IMR-90 (cell line): ENCODE measurements around the gene LCK. TPM values are rescaled to one million over a fixed set of nuclear protein-coding genes. Genes with fewer than 3 reads are reported as not detected.

Source experiments
- ATAC-seq: fragments of 200-7000 bp; cut with Tn5 transposase; 2 replicates; pipeline ENCODE4 v1.9.1; 2020; ENCODE audit warnings: low read depth, mild to moderate bottlenecking, moderate library complexity
- BruUV-seq: library from RNA; stranded (reverse); fragments of 400-500 nt; replicated peaks from 2 replicates; lab custom pipeline; 2021; lab: Mats Ljungman, UMichigan
- CTCF ChIA-PET: fragments of 300-600 bp; formaldehyde crosslinking; extraction: SDS; loops from one replicate; lab custom pipeline; 2021; ENCODE audit warnings: antibody characterized with exemption; lab: Yijun Ruan, JAX
- POLR2A ChIA-PET: fragments of 300-600 bp; sonication (Branson Sonifier 250); formaldehyde crosslinking; loops from one replicate; lab custom pipeline; 2022; ENCODE audit warnings: antibody characterized with exemption; ENCODE audit not compliant: unreplicated experiment; lab: Charles Lee
- DNase-seq: peaks from one replicate; pipeline ENCODE4 v3.0.0; 2013
- H2AFZ ChIP-seq: replicated peaks from 2 replicates; pipeline ENCODE3; 2013; ENCODE audit warnings: low read length, mild to moderate bottlenecking; ENCODE audit not compliant: poor library complexity
- H2AK5ac ChIP-seq: 2 replicates; pipeline ENCODE4 v1.6.1; 2013; ENCODE audit warnings: low read depth, low read length, inconsistent platforms
- H2AK9ac ChIP-seq: replicated peaks from 2 replicates; pipeline ENCODE3; 2013; ENCODE audit warnings: mild to moderate bottlenecking, low read depth, low read length, moderate library complexity; ENCODE audit not compliant: poor library complexity
- H2BK120ac ChIP-seq: 2 replicates; pipeline ENCODE4 v1.6.1; 2013; ENCODE audit warnings: low read depth, low read length, inconsistent platforms
- H2BK15ac ChIP-seq: 3 replicates; pipeline ENCODE4 v1.6.1; 2013; ENCODE audit warnings: low read depth, low read length, inconsistent platforms
- H2BK20ac ChIP-seq: 2 replicates; pipeline ENCODE4 v1.6.1; 2013; ENCODE audit warnings: low read depth, mild to moderate bottlenecking, inconsistent platforms, low read length, moderate library complexity
- H2BK5ac ChIP-seq: 2 replicates; pipeline ENCODE4 v1.6.1; 2013; ENCODE audit warnings: mild to moderate bottlenecking, low read depth, low read length, inconsistent platforms; ENCODE audit not compliant: poor library complexity, severe bottlenecking
- H3K14ac ChIP-seq: replicated peaks from 2 replicates; pipeline ENCODE4 v1.6.1; 2013; ENCODE audit warnings: low read depth, low read length, inconsistent platforms
- H3K18ac ChIP-seq: 2 replicates; pipeline ENCODE4 v1.6.1; 2013; ENCODE audit warnings: low read depth, low read length, control low read depth
- H3K23ac ChIP-seq: 2 replicates; pipeline ENCODE4 v1.6.1; 2013; ENCODE audit warnings: low read depth, low read length, inconsistent platforms
- H3K27ac ChIP-seq: 2 replicates; pipeline ENCODE4 v1.5.1; 2013; ENCODE audit warnings: mild to moderate bottlenecking, control low read depth, low read length; ENCODE audit not compliant: insufficient read depth
- H3K27me3 ChIP-seq: 2 replicates; pipeline ENCODE4 v1.6.1; 2013; ENCODE audit warnings: low read length; ENCODE audit not compliant: control insufficient read depth, insufficient read depth
- H3K36me3 ChIP-seq: 2 replicates; pipeline ENCODE4 v1.6.1; 2013; ENCODE audit warnings: low read length, mixed read lengths; ENCODE audit not compliant: control insufficient read depth, insufficient read depth
- H3K4ac ChIP-seq: 2 replicates; pipeline ENCODE4 v1.6.1; 2013; ENCODE audit warnings: low read depth, low read length, inconsistent platforms
- H3K4me1 ChIP-seq: 2 replicates; pipeline ENCODE4 v1.6.1; 2013; ENCODE audit warnings: low read length, mixed read lengths; ENCODE audit not compliant: control insufficient read depth, insufficient read depth
- H3K4me2 ChIP-seq: 2 replicates; pipeline ENCODE4 v1.6.1; 2013; ENCODE audit warnings: low read depth, mild to moderate bottlenecking, control low read depth, low read length, moderate library complexity
- H3K4me3 ChIP-seq: 2 replicates; pipeline ENCODE4 v1.5.1; 2013; ENCODE audit warnings: low read depth, mild to moderate bottlenecking, control low read depth, low read length, moderate library complexity; ENCODE audit not compliant: insufficient read depth
- H3K56ac ChIP-seq: 2 replicates; pipeline ENCODE4 v1.6.1; 2013; ENCODE audit warnings: low read length, inconsistent platforms; ENCODE audit not compliant: insufficient read depth; ENCODE audit errors: extremely low read depth
- H3K79me1 ChIP-seq, 2 experiments: 2 replicates each; pipeline ENCODE4 v1.6.1; 2013; ENCODE audit warnings: low read length in 2 of 2, inconsistent platforms in 1 of 2, low read depth in 1 of 2
- H3K9ac ChIP-seq: 2 replicates; pipeline ENCODE4 v1.6.1; 2013; ENCODE audit warnings: low read depth, low read length, control low read depth
- H3K9me1 ChIP-seq: 2 replicates; pipeline ENCODE4 v1.6.1; 2013; ENCODE audit warnings: low read length, inconsistent platforms; ENCODE audit not compliant: insufficient read depth
- H3K9me3 ChIP-seq: 2 replicates; pipeline ENCODE4 v1.6.1; 2013; ENCODE audit warnings: low read length; ENCODE audit not compliant: control insufficient read depth, insufficient read depth
- H4K20me1 ChIP-seq: 2 replicates; pipeline ENCODE4 v1.6.1; 2013; ENCODE audit warnings: low read length, inconsistent platforms; ENCODE audit not compliant: insufficient read depth
- H4K5ac ChIP-seq: 2 replicates; pipeline ENCODE4 v1.6.1; 2013; ENCODE audit warnings: mild to moderate bottlenecking, low read depth, low read length, control low read depth
- H4K8ac ChIP-seq, 2 experiments: 2 replicates each; pipeline ENCODE4 v1.6.1; 2013; ENCODE audit warnings: low read depth in 2 of 2, low read length in 2 of 2, control low read depth in 1 of 2, inconsistent platforms in 1 of 2
- H4K91ac ChIP-seq: 2 replicates; pipeline ENCODE4 v1.6.1; 2013; ENCODE audit warnings: low read depth, low read length, inconsistent platforms; ENCODE audit not compliant: insufficient read depth
- CEBPB ChIP-seq: IDR thresholded peaks from 2 replicates; pipeline ENCODE4 v1.6.1; 2012; ENCODE audit warnings: low read depth, low read length, improper control_type of control experiment
- MXI1 ChIP-seq: IDR thresholded peaks from 2 replicates; pipeline ENCODE4 v1.6.1; 2012; ENCODE audit warnings: low read depth, mild to moderate bottlenecking, low read length, moderate library complexity, borderline replicate concordance
- POLR2A ChIP-seq: IDR thresholded peaks from 2 replicates; pipeline ENCODE4 v1.6.1; 2012; ENCODE audit warnings: mild to moderate bottlenecking, low read depth, low read length
- RCOR1 ChIP-seq: IDR thresholded peaks from 2 replicates; pipeline ENCODE4 v1.6.1; 2012; ENCODE audit warnings: mild to moderate bottlenecking, low read length, improper control_type of control experiment; ENCODE audit not compliant: insufficient replicate concordance
- WGBS, 2 experiments: methylation state at CpG; one replicate each; pipeline versions ENCODE4 v1.1.5 to v1.1.7; 2013; ENCODE audit warnings: missing lambda C conversion rate in 2 of 2; ENCODE audit not compliant: insufficient read length in 1 of 2; ENCODE audit errors: extremely low coverage in 2 of 2; 5-methylcytosine and 5-hydroxymethylcytosine counted together
- dilution Hi-C: fragments of 300-500 bp; cut with HindIII; formaldehyde crosslinking; loops from one replicate; pipeline ENCODE4 v1.14.3; 2018; ENCODE audit warnings: low sequenced_read_pairs; ENCODE audit not compliant: unreplicated experiment
- in situ Hi-C: fragments of 300-500 bp; cut with MboI; formaldehyde crosslinking; loops from 3 replicates; pipeline ENCODE4 v1.14.3; 2019; ENCODE audit warnings: low sequenced_read_pairs, inconsistent platforms, mixed read lengths
- intact Hi-C: fragments of 100-400 bp; cut with micrococcal nuclease; formaldehyde crosslinking; loops from 2 replicates; pipeline ENCODE4 v1.10.0; 2022
- polyA plus RNA-seq, 3 experiments: library from polyadenylated mRNA; depleted of rRNA; stranded (reverse); fragments of >200 nt; gene quantifications; 2 replicates each; pipeline ENCODE4 v1.2.3, GENCODE V29; 2012; ENCODE audit warnings: low replicate concordance in 1 of 3
- total RNA-seq: library from RNA; depleted of rRNA; stranded (reverse); fragments of >200 nt; gene quantifications from 2 replicates; pipeline ENCODE4 v1.2.3, GENCODE V29; 2012
- TF ChIP-seq, protein P1 (sequence below): fragments of 150-350 bp; IDR thresholded peaks from 2 replicates; pipeline ENCODE4 v1.6.1; 2016; ENCODE audit warnings: low read depth, mild to moderate bottlenecking, low read length, moderate library complexity, borderline replicate concordance

LCK gene
- total and polyA plus RNA-seq, 2 of the 4 experiments (the other 2 are of a cell fraction): not detected

GRCh38 chr1:32286763-32287162 is 35.7 kb downstream of the LCK start:
- no CpG with 5 or more reads among the region's 4 CpGs for WGBS, 2 experiments
- Histone ChIP-seq H3K23ac (no peak overlapping the region), H3K27me3 (no peaks in the 10 kb centered on the region), H2BK5ac (no peak overlapping the region), H3K18ac (no peak overlapping the region), H2AFZ (no peak overlapping the region), H3K9me1 (no peaks in the 10 kb centered on the region), H2BK15ac (no peak overlapping the region), H3K9ac (no peak overlapping the region), H3K4me3 (no peak overlapping the region), H2BK20ac (no peak overlapping the region), H3K14ac (no peak overlapping the region), H4K8ac (no peak overlapping the region), H3K79me1 (peaks cover 0 to 3% of the 10 kb centered on the region in 2 experiments; a peak in 1 of 4 replicates), H3K4me1 (no peaks in the 10 kb centered on the region), H4K5ac (no peak overlapping the region), H3K9me3 (no peaks in the 10 kb centered on the region), H4K20me1 (no peaks in the 10 kb centered on the region), H3K56ac (no peak overlapping the region), H2BK120ac (no peak overlapping the region), H3K4me2 (no peak overlapping the region), H3K27ac (no peak overlapping the region), H3K4ac (no peak overlapping the region), H3K36me3 (no peaks in the 10 kb centered on the region), H4K91ac (no peak overlapping the region), H2AK9ac (no peak overlapping the region), H2AK5ac (no peak overlapping the region)
- intact Hi-C loops: no loop called here
- CTCF ChIA-PET: no interaction called here
- POLR2A ChIA-PET: no interaction called here
- TF ChIP-seq RCOR1: no peak
- no peak for TF ChIP-seq MXI1
- no peak for TF ChIP-seq POLR2A
- no peak for TF ChIP-seq CEBPB
- TF ChIP-seq, protein P1, sequence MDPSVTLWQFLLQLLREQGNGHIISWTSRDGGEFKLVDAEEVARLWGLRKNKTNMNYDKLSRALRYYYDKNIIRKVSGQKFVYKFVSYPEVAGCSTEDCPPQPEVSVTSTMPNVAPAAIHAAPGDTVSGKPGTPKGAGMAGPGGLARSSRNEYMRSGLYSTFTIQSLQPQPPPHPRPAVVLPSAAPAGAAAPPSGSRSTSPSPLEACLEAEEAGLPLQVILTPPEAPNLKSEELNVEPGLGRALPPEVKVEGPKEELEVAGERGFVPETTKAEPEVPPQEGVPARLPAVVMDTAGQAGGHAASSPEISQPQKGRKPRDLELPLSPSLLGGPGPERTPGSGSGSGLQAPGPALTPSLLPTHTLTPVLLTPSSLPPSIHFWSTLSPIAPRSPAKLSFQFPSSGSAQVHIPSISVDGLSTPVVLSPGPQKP: no peak
- dilution Hi-C loops: no loop called here
- BruUV-seq: no TSS peak
- ATAC-seq (no peak), DNase-seq (no peak)
- in situ Hi-C loops: no loop called here
